Transverse colon (tissue), 4 donors: ENCODE data around the gene MXD4. TPM values are rescaled to one million over a fixed set of nuclear protein-coding genes. Genes with fewer than 3 reads are reported as not detected.

Experiments
- DNase-seq: peaks from one replicate; pipeline ENCODE4 v3.0.0-alpha.2; 2019
- H3K27ac ChIP-seq, 4 donors: fragments of 200-600 bp; sonication (generic); 2 replicates each; pipeline ENCODE4 v1.5.1; 2016 to 2018; ENCODE audit warnings: inconsistent platforms in 4 of 4
- H3K27me3 ChIP-seq: fragments of 200-600 bp; sonication (generic); 2 replicates; pipeline ENCODE4 v1.5.1; 2017; ENCODE audit warnings: inconsistent platforms
- H3K36me3 ChIP-seq, 4 donors: fragments of 200-600 bp; sonication (generic); 2 replicates each; pipeline ENCODE4 v1.5.1; 2017 to 2019; ENCODE audit warnings: inconsistent platforms in 4 of 4
- H3K4me1 ChIP-seq, 4 donors: fragments of 200-600 bp; sonication (generic); 2 replicates each; pipeline ENCODE4 v1.5.1; 2017 to 2020; ENCODE audit warnings: inconsistent platforms in 4 of 4
- H3K4me3 ChIP-seq, 4 donors: fragments of 200-600 bp; sonication (generic); 1 replicate in 1 of 4; 2 replicates in 3 of 4; pipeline versions ENCODE4 v1.5.1 to v1.6.1; 2017 to 2019; ENCODE audit warnings: inconsistent platforms in 4 of 4
- H3K9me3 ChIP-seq, 2 donors: fragments of 200-600 bp; sonication (generic); 2 replicates each; pipeline ENCODE4 v1.5.1; 2017 to 2019; ENCODE audit warnings: inconsistent platforms in 2 of 2
- EP300 ChIP-seq: sonication (generic); formaldehyde crosslinking; IDR thresholded peaks from one replicate; pipeline ENCODE4 v1.6.1; 2017; ENCODE audit warnings: antibody characterized with exemption, low read depth
- POLR2A ChIP-seq: fragments of 450-650 bp; IDR thresholded peaks from one replicate; pipeline ENCODE4 v1.6.1; 2016; ENCODE audit warnings: antibody characterized with exemption, mild to moderate bottlenecking, moderate library complexity
- POLR2AphosphoS5 ChIP-seq, 3 donors: sonication (generic); formaldehyde crosslinking; IDR thresholded peaks; one replicate each; pipeline ENCODE4 v1.6.1; 2016; ENCODE audit warnings: antibody characterized with exemption in 3 of 3
- WGBS, 2 donors: methylation state at CpG; one replicate each; pipeline ENCODE4 v1.1.5; 2018; ENCODE audit warnings: low coverage in 1 of 2; 5-methylcytosine and 5-hydroxymethylcytosine counted together
- in situ Hi-C, 4 donors: fragments of 200-750 bp; cut with MboI; loops; one replicate each; pipeline versions ENCODE4 v1.15.0 to v1.15.1; 2017; ENCODE audit warnings: low sequenced_read_pairs in 3 of 4, low pct_ligation_motif_present in 1 of 4, low pct_unique_long_range_greater_than_20kb in 1 of 4
- intact Hi-C: fragments of 100-400 bp; cut with DNase I; formaldehyde crosslinking; loops from one replicate; pipeline ENCODE4 v1.15.1; 2023; ENCODE audit warnings: low total_unique reads
- total RNA-seq, 4 donors: library from RNA; depleted of rRNA; stranded (reverse); fragments of >200 nt; gene quantifications; one replicate each; pipeline ENCODE4 v1.1.0, GENCODE V29; 2016
- TF ChIP-seq, protein P1 (sequence below), 5 experiments: fragments of 200-600 bp in 3 of 5; fragments of 450-650 bp in 2 of 5; sonication (generic) in 3 of 5; IDR thresholded peaks; 1 replicate in 2 of 5; 2 replicates in 3 of 5; pipeline ENCODE4 v1.5.1; 2016 to 2017; ENCODE audit warnings: antibody characterized with exemption in 5 of 5, inconsistent platforms in 3 of 5, mild to moderate bottlenecking in 2 of 5, moderate library complexity in 1 of 5

MXD4 gene
- total RNA-seq, 4 donors from 2014 or later, result 48.1 to 101 (median 57.7) TPM

GRCh38 chr4:2301806-2302205, 39.9 kb upstream of the MXD4 start:
- Histone ChIP-seq H3K27me3 (no peaks in the 10 kb centered on the region), H3K27ac (no peak overlapping the region), H3K9me3 (no peaks in the 10 kb centered on the region), H3K36me3 (no peaks in the 10 kb centered on the region), H3K4me3 (no peak overlapping the region), H3K4me1 (peaks cover 0 to 9% (median 0%) of the 10 kb centered on the region in 4 donors)
- in situ Hi-C loops, result no loop called here
- TF ChIP-seq POLR2AphosphoS5 (IDR thresholded peaks at IDR 0.05) (peak in 1 of 3 donors; percentile 38), EP300 (no peak)
- WGBS, 2 donors, result 77 to 100% methylated on average over 3 to 19 of the region's 19 CpGs
- intact Hi-C loops, result no loop called here
- no peak for DNase-seq

DNA sequence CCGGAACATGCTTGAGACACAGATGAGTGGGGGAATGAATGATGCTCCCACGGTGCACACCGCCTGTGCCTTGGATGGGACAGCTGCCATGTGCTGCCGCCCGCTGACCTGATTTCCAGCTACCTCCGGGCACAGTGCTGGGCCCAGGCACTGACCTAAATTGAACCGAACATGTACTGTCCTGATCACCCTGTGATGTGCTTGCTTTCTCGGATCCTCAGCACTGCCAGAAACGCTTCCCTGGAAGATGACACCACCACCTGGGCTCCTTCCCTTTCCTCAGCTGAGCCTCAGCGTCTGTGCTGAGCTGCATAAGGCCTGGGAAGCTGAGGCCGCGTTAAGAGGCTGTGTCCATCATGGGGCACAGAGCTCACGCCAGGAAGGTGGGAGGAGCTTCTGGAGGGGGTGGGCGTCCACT, 39.3 kb upstream of the MXD4 start:
- no peak for DNase-seq
- Histone ChIP-seq H3K27ac (no peak overlapping the region), H3K4me3 (no peak overlapping the region), H3K9me3 (no peaks in the 10 kb centered on the region), H3K27me3 (no peaks in the 10 kb centered on the region), H3K4me1 (peaks cover 0 to 9% (median 0%) of the 10 kb centered on the region in 4 donors), H3K36me3 (no peaks in the 10 kb centered on the region)
- no peak for TF ChIP-seq POLR2AphosphoS5 (IDR thresholded peaks at IDR 0.05)
- no peak for TF ChIP-seq POLR2A
- TF ChIP-seq, protein P1, sequence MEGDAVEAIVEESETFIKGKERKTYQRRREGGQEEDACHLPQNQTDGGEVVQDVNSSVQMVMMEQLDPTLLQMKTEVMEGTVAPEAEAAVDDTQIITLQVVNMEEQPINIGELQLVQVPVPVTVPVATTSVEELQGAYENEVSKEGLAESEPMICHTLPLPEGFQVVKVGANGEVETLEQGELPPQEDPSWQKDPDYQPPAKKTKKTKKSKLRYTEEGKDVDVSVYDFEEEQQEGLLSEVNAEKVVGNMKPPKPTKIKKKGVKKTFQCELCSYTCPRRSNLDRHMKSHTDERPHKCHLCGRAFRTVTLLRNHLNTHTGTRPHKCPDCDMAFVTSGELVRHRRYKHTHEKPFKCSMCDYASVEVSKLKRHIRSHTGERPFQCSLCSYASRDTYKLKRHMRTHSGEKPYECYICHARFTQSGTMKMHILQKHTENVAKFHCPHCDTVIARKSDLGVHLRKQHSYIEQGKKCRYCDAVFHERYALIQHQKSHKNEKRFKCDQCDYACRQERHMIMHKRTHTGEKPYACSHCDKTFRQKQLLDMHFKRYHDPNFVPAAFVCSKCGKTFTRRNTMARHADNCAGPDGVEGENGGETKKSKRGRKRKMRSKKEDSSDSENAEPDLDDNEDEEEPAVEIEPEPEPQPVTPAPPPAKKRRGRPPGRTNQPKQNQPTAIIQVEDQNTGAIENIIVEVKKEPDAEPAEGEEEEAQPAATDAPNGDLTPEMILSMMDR (IDR thresholded peaks at IDR 0.05), result no peak
- no peak for TF ChIP-seq EP300
- WGBS, 2 donors, result 82% methylated on average over 14 of the region's 14 CpGs; no CpG with 5 or more reads in 1 of the 2 donors
- in situ Hi-C loops, result no loop called here
- intact Hi-C loops, result no loop called here

GRCh38 chr4:2300431-2301224, 38.7 kb upstream of the MXD4 start:
- Histone ChIP-seq H3K36me3 (no peaks in the 10 kb centered on the region), H3K27ac (no peak overlapping the region), H3K4me3 (no peak overlapping the region), H3K4me1 (peaks cover 0 to 9% (median 0%) of the 10 kb centered on the region in 4 donors), H3K9me3 (no peaks in the 10 kb centered on the region), H3K27me3 (no peaks in the 10 kb centered on the region)
- in situ Hi-C loops, result no loop called here
- intact Hi-C loops, result no loop called here
- TF ChIP-seq POLR2AphosphoS5 (IDR thresholded peaks at IDR 0.05) (no peak), EP300 (no peak), POLR2A (no peak)
- TF ChIP-seq, protein P1 (IDR thresholded peaks at IDR 0.05), result no peak
- no peak for DNase-seq
- 89 to 90% methylated on average over 2 to 37 of the region's 37 CpGs for WGBS, 2 donors

DNA sequence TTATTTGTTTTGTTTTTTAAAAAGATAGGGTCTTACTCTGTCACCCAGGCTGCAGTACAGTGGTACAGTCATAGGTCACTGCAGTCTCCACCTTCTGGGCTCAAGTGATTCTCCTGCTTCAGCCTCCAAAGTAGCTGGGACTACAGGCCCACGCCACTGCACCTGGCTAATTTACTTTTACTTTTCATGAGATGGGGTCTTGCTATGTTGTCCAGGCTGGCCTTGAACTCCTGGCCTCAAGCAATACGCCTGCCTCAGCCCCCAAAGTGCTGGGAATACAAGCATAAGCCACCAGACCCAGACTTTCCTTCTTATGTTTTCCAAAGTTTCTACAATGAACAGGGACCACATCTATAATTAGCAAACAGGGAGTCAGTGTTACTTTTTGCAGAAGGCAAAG, 37.9 kb upstream of the MXD4 start:
- intact Hi-C loops (no loop called here), in situ Hi-C loops (no loop called here)
- H3K4me1 ChIP-seq, result peaks cover 0 to 9% (median 0%) of the 10 kb centered on the region in 4 donors
- TF ChIP-seq EP300 (no peak), POLR2A (no peak), POLR2AphosphoS5 (IDR thresholded peaks at IDR 0.05) (no peak)
- TF ChIP-seq, protein P1 (IDR thresholded peaks at IDR 0.05), result no peak
- no peaks in the 10 kb centered on the region for H3K27me3 ChIP-seq
- no peak overlapping the region for H3K4me3 ChIP-seq
- no peaks in the 10 kb centered on the region for H3K9me3 ChIP-seq
- no peaks in the 10 kb centered on the region for H3K36me3 ChIP-seq
- 91 to 100% methylated on average over 1 to 2 of the region's 2 CpGs for WGBS, 2 donors
- DNase-seq, result no peak
- no peak overlapping the region for H3K27ac ChIP-seq
